ENCODE data around the gene SHISA6. TPM values are rescaled to one million over a fixed set of nuclear protein-coding genes. Genes with fewer than 3 reads are reported as not detected.

SHISA6 gene
- polyA plus RNA-seq (2012; rRNA removed) = not detected in 2 replicates
- not detected in 2 replicates for polyA plus RNA-seq (2012; cell fraction: cytosol; rRNA removed)
- polyA plus RNA-seq (2012; cell fraction: nucleus; rRNA removed) = not detected in 2 replicates

DNA sequence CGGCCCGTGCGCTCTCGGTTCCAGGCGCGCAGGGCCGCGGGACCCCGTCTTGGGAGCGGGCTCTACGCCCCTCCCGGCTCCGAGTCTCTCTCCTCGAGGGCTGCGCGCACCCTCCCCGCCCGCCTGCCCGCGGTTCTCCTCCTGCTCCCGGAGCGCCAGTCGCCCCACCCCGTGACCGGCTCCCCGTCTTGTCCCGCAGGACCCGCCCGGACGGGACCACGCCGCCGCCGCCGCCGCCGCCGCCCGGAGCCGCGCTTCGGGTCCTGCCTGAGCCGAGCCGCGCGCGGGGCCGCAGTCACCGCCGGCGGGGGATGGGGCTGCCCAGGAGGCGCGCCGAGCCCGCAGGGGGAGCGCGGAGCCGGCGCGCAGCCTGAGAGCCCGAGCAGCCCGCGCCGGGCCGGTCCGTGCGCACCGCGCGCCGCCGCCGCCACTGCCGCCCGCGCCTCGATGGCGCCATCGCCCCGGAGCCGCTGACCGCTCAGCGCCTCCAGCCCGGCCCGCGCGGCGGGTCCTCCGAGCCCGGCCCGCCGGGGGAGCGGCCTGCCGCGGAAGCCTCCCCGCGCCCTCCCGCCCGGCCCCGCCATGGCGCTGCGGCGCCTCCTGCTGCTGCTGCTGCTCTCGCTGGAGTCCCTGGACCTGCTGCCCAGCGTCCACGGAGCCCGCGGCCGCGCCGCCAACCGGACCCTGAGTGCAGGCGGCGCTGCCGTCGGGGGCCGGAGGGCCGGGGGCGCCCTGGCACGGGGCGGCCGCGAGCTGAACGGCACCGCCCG, at the start of gene SHISA6:
TSS of gene SHISA6 (plus strand) at position 373 of the 770 bp plus-strand sequence.
- Histone ChIP-seq H3K9me2 (no peaks in the 10 kb centered on the region), H2AFZ (ENCODE audit: low read depth) (no peak within 1 kb of the TSS), H3K36me3 (replicated peaks in 1 of 2; ENCODE audit: control insufficient read depth in 1 of 2, insufficient read depth in 2 of 2, low read length in 1 of 2) (no peaks in the 10 kb centered on the region), H3K27ac (ENCODE audit: low read depth in 2 of 2, low read length in 1 of 2) (no peak within 1 kb of the TSS), H3K4me3 (ENCODE audit: low read depth in 2 of 2, low read length in 1 of 2) (no peak within 1 kb of the TSS; a peak in 1 of 4 replicates), H4K20me1 (ENCODE audit: insufficient read depth) (no peaks in the 10 kb centered on the region), H3K4me1 (ENCODE audit: control insufficient read depth in 1 of 2, insufficient read depth in 2 of 2, low read depth in 1 of 2, low read length in 1 of 2) (no peaks in the 10 kb centered on the region; a peak in 2 of 4 replicates), H3K27me3 (ENCODE audit: insufficient read depth) (no peaks in the 10 kb centered on the region), H3K79me2 (ENCODE audit: insufficient read depth) (no peaks in the 10 kb centered on the region), H3K4me2 (no peak within 1 kb of the TSS), H3K9ac (no peak within 1 kb of the TSS), H3K9me3 (no peaks in the 10 kb centered on the region), H3F3A (replicated peaks; ENCODE audit: insufficient read depth) (no peaks in the 10 kb centered on the region)
- WGBS (ENCODE audit: low lambda C conversion rate) = 20% methylated on average over 9 of the region's 126 CpGs
- ChIA-PET POLR2A (no interaction called here), CTCF (no interaction called here)
- peak; percentile 50 for DNase-seq
- TF ChIP-seq SMC3 (IDR thresholded peaks at IDR 0.05; ENCODE audit: low read depth, low read length) (no peak), TAF1 (IDR thresholded peaks at IDR 0.05; ENCODE audit: borderline replicate concordance, low read depth, low read length) (no peak), RAD21 (IDR thresholded peaks at IDR 0.05; ENCODE audit: low read length) (no peak), RFX5 (IDR thresholded peaks at IDR 0.05; ENCODE audit: low read length) (no peak), EZH2phosphoT487 (IDR thresholded peaks at IDR 0.05; ENCODE audit: borderline replicate concordance, low read depth) (no peak), GABPA (IDR thresholded peaks at IDR 0.05; ENCODE audit: low read depth) (no peak), RXRA (IDR thresholded peaks at IDR 0.05; ENCODE audit: borderline replicate concordance, low read depth) (no peak), TCF12 (IDR thresholded peaks at IDR 0.05) (no peak), CHD2 (IDR thresholded peaks at IDR 0.05; ENCODE audit: low read length, partially characterized antibody) (no peak), MXI1 (IDR thresholded peaks at IDR 0.05; ENCODE audit: low read depth, low read length) (no peak), POLR2AphosphoS5 (IDR thresholded peaks at IDR 0.05; ENCODE audit: low read depth, low read length) (no peak), SIN3A (IDR thresholded peaks at IDR 0.05; ENCODE audit: borderline replicate concordance, low read depth, low read length) (no peak), REST (IDR thresholded peaks at IDR 0.05; ENCODE audit: low read depth, low read length) (no peak)
- TF ChIP-seq, protein P1, sequence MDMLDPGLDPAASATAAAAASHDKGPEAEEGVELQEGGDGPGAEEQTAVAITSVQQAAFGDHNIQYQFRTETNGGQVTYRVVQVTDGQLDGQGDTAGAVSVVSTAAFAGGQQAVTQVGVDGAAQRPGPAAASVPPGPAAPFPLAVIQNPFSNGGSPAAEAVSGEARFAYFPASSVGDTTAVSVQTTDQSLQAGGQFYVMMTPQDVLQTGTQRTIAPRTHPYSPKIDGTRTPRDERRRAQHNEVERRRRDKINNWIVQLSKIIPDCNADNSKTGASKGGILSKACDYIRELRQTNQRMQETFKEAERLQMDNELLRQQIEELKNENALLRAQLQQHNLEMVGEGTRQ (IDR thresholded peaks at IDR 0.05; ENCODE audit: borderline replicate concordance, low read depth, low read length) = no peak
- TF ChIP-seq, protein P2, sequence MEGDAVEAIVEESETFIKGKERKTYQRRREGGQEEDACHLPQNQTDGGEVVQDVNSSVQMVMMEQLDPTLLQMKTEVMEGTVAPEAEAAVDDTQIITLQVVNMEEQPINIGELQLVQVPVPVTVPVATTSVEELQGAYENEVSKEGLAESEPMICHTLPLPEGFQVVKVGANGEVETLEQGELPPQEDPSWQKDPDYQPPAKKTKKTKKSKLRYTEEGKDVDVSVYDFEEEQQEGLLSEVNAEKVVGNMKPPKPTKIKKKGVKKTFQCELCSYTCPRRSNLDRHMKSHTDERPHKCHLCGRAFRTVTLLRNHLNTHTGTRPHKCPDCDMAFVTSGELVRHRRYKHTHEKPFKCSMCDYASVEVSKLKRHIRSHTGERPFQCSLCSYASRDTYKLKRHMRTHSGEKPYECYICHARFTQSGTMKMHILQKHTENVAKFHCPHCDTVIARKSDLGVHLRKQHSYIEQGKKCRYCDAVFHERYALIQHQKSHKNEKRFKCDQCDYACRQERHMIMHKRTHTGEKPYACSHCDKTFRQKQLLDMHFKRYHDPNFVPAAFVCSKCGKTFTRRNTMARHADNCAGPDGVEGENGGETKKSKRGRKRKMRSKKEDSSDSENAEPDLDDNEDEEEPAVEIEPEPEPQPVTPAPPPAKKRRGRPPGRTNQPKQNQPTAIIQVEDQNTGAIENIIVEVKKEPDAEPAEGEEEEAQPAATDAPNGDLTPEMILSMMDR (IDR thresholded peaks at IDR 0.05) = no peak

Measured in SK-N-SH (cell line).